ENCODE data around the gene RTF1.
"Not testable (repeated sequence)": the region's sequence is repeated elsewhere in the genome, so short reads cannot be mapped to it uniquely, and the experiment has no call there.

RTF1 gene

DNA sequence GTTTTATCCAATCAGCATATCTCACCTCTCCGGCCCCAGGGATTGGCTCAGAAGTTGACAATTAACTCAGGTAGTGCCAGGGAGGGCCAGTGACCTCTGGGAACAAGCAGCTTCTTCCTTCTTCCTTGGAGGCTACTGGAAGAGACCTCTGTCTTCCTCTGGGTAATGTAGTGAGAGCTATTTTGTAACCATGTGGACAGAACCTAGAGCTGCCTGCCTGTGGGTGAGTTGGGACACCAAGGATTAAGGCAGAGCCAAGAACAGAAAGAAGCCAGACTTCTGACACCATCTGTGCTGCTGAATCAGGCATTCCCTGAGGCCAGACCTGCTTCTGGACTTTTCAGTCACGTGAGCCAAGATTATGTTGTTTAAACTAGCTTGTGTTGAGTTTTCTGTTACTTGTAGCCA lies 8.7 kb upstream of the RTF1 start:
- TF ChIP-seq POLR2AphosphoS5 (IDR thresholded peaks at IDR 0.05; ENCODE audit: low read depth, low read length) (no peak), PAX5 (IDR thresholded peaks at IDR 0.05; ENCODE audit: insufficient read depth, low read length, severe bottlenecking) (no peak), POLR2A (IDR thresholded peaks at IDR 0.05; ENCODE audit: low read depth, low read length) (no peak), POU2F2 (IDR thresholded peaks at IDR 0.05; ENCODE audit: low read depth, low read length) (no peak), TAF1 (IDR thresholded peaks at IDR 0.05; ENCODE audit: low read depth, low read length) (no peak), SPI1 (IDR thresholded peaks at IDR 0.05; ENCODE audit: low read depth, low read length) (no peak)
- DNase-seq (ENCODE audit: insufficient read length, low spot score): no peak
- FAIRE-seq: no peak

DNA sequence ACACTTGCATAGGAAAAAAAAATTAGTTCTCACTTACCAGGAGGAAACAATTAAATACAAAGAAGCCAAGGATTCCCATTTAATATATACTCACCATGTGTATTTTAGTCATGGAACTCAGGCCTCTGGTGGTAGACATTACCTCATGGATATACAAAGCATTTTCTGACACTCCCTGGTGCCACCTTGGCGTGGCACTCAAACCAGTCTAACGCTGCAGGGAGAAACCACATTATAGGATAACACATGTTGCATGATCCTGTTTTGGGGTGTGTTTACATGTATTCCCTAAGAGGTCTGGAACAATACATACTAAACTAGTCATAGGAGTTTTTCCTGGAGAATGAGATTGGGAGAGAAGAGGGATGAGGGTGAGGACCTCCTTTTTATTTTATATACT lies 5.9 kb upstream of the RTF1 start:
- TF ChIP-seq TAF1 (IDR thresholded peaks at IDR 0.05; ENCODE audit: low read depth, low read length) (no peak), SPI1 (IDR thresholded peaks at IDR 0.05; ENCODE audit: low read depth, low read length) (no peak), PAX5 (IDR thresholded peaks at IDR 0.05; ENCODE audit: insufficient read depth, low read length, severe bottlenecking) (no peak), POLR2AphosphoS5 (IDR thresholded peaks at IDR 0.05; ENCODE audit: low read depth, low read length) (no peak), POU2F2 (IDR thresholded peaks at IDR 0.05; ENCODE audit: low read depth, low read length) (no peak), POLR2A (IDR thresholded peaks at IDR 0.05; ENCODE audit: low read depth, low read length) (no peak)
- FAIRE-seq: no peak
- no peak for DNase-seq (ENCODE audit: insufficient read length, low spot score)

DNA sequence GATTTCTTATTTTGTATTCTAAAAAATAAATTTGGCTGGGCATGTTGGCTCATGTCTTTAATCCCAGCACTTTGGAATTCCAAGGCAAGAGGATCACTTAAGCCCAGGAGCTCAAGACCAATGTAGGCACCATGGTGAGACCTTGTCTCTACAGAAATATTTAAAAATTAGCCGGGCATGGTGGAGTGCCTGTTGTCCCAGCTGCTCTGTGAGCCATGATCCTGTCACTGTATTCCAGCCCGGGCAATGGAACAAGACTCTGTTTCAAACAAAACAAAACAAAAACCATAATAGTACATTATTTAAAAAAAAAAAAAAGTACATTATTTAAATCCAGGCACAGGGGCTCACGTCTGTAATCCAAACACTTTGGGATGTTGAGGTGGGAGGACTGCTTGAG lies 5.5 kb upstream of the RTF1 start:
- DNase-seq (ENCODE audit: insufficient read length, low spot score) (no peak), FAIRE-seq (no peak)
- TF ChIP-seq TAF1 (IDR thresholded peaks at IDR 0.05; ENCODE audit: low read depth, low read length) (no peak), POLR2AphosphoS5 (IDR thresholded peaks at IDR 0.05; ENCODE audit: low read depth, low read length) (no peak), POLR2A (IDR thresholded peaks at IDR 0.05; ENCODE audit: low read depth, low read length) (no peak), PAX5 (IDR thresholded peaks at IDR 0.05; ENCODE audit: insufficient read depth, low read length, severe bottlenecking) (no peak), SPI1 (IDR thresholded peaks at IDR 0.05; ENCODE audit: low read depth, low read length) (no peak), POU2F2 (IDR thresholded peaks at IDR 0.05; ENCODE audit: low read depth, low read length) (no peak)

DNA sequence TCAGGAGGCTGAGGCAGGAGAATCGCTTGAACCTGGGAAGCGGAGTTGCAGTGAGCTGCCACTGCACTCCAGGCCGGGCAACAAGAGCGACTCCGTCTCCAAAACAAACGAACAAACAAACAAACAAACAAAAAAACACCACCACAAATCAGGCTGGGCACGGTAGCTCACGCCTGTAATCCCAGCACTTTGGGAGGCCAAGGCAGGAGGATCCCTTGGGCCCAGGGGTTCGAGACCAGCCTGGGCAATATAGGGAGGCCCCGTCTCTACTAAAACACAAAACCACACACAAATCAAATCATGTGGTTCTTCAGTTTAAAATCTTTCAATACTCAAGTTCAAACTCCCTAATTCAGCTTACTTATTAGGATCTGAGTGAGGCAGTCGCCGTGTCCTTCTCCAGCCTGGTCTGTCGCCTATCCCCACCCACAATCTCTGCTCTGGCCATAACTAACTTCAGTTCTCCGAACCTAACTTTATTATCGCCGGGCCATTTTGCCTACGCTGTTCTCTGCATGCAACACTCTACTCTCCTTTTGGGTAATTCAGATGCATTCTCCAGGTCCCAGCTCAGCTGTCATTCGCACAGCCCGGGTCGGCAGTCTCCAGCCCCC lies 660 bp upstream of the RTF1 start:
- FAIRE-seq (no peak), DNase-seq (ENCODE audit: insufficient read length, low spot score) (peak; percentile 33)
- no peak for TF ChIP-seq POLR2A (IDR thresholded peaks at IDR 0.05; ENCODE audit: low read depth, low read length)
- no peak for TF ChIP-seq SPI1 (IDR thresholded peaks at IDR 0.05; ENCODE audit: low read depth, low read length)
- no peak for TF ChIP-seq PAX5 (IDR thresholded peaks at IDR 0.05; ENCODE audit: insufficient read depth, low read length, severe bottlenecking)

DNA sequence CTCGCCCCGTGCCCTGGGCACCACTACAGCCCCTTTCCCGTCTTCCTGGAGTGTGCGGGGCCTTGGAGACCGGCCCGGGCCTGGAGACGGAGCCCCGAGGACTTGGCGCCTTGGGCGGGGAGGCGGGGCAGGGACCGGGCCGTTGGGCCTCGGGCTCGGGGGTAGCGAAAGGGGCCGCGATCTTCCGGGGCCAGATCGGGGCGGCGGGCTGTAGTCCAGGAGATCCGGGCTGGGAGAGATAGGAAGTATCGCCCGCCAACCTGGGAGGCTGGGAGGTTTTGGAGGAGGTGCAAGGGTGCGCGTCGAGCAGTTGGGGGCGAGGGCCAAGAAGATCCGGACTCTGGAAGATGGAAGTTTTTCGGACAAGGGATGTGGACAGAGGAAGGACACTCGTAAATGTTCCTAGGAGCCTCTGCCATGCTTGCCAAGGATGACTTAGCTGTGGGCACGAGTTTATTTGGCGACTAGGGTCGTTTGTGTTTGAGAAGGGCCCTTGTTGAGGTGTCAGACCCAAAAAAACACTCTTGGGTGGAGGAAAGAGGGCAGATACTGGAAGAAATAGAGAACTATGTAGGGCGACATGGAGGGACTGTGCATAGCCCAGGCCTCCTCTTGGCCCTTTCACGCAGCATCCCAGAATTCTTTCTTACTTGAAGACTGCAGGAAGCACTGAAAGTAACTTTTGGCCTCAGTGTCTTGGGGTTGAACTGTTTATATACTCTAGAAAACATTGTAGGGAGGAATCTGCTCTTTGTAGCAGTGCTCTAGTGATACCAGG lies 712 bp downstream of the RTF1 start:
- TF ChIP-seq POLR2A (IDR thresholded peaks at IDR 0.05; ENCODE audit: low read depth, low read length): no peak
- no peak for TF ChIP-seq PAX5 (IDR thresholded peaks at IDR 0.05; ENCODE audit: insufficient read depth, low read length, severe bottlenecking)
- TF ChIP-seq POU2F2 (IDR thresholded peaks at IDR 0.05; ENCODE audit: low read depth, low read length): no peak
- TF ChIP-seq TAF1 (IDR thresholded peaks at IDR 0.05; ENCODE audit: low read depth, low read length): no peak
- TF ChIP-seq SPI1 (IDR thresholded peaks at IDR 0.05; ENCODE audit: low read depth, low read length): no peak
- TF ChIP-seq POLR2AphosphoS5 (IDR thresholded peaks at IDR 0.05; ENCODE audit: low read depth, low read length): no peak
- no peak for DNase-seq (ENCODE audit: insufficient read length, low spot score)
- FAIRE-seq: peak; percentile 69

DNA sequence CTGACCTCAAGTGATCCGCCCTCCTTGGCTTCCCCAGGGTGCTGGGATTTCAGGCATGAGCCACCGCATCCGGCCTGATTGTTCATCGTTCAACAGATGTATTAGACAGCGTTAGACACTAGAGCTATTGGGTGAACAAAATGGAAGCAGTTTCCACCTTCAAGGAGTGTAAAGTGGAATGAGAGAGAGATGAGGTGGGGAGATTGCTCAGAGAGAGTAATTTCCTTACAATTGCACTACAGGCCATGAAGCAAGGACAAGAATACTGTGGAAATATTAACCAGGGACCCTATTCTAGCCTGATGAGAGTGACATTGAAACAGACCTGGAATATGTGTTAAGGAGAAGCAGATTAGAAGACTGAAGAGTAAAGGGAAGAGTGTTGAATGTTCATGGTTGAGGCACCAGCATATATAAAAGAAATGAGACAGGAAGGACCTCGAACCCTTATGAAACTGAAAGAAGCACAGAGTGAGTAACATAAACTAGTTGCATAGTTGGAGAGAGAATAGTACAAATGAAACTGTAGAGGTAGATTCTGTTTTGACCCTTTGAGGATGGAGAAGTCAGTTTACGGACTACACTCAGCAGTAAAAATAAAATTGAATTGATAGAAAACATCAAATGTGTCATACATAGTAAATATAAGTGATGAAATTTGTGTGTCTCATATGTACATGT lies 7.2 kb downstream of the RTF1 start:
- DNase-seq (ENCODE audit: insufficient read length, low spot score) (peak; percentile 41), FAIRE-seq (peak; percentile 77)
- no peak for TF ChIP-seq PAX5 (IDR thresholded peaks at IDR 0.05; ENCODE audit: insufficient read depth, low read length, severe bottlenecking)
- no peak for TF ChIP-seq TAF1 (IDR thresholded peaks at IDR 0.05; ENCODE audit: low read depth, low read length)
- TF ChIP-seq POU2F2 (IDR thresholded peaks at IDR 0.05; ENCODE audit: low read depth, low read length): no peak
- no peak for TF ChIP-seq POLR2AphosphoS5 (IDR thresholded peaks at IDR 0.05; ENCODE audit: low read depth, low read length)
- no peak for TF ChIP-seq SPI1 (IDR thresholded peaks at IDR 0.05; ENCODE audit: low read depth, low read length)
- no peak for TF ChIP-seq POLR2A (IDR thresholded peaks at IDR 0.05; ENCODE audit: low read depth, low read length)

DNA sequence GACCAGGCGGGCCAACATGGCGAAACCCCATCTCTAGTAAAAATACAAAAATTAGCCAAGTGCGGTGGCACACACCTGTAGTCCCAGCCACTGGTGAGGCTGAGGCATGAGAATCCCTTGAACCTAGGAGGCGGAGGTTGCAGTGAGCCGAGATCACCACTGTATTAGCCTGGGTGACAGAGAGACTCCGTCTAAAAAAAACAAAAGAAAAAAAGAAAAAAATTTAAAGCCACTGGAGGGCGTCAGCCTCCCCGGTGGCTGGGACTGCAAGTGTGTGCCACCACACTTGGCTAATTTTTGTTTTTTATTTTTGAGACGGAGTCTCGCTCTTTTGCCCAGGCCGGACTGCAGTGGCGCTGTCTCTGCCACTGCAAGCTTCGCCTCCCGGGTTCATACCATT lies 7.9 kb downstream of the RTF1 start:
- FAIRE-seq (no peak), DNase-seq (ENCODE audit: insufficient read length, low spot score) (no peak)
- TF ChIP-seq TAF1 (IDR thresholded peaks at IDR 0.05; ENCODE audit: low read depth, low read length) (no peak), PAX5 (IDR thresholded peaks at IDR 0.05; ENCODE audit: insufficient read depth, low read length, severe bottlenecking) (no peak), SPI1 (IDR thresholded peaks at IDR 0.05; ENCODE audit: low read depth, low read length) (no peak), POLR2A (IDR thresholded peaks at IDR 0.05; ENCODE audit: low read depth, low read length) (no peak)

DNA sequence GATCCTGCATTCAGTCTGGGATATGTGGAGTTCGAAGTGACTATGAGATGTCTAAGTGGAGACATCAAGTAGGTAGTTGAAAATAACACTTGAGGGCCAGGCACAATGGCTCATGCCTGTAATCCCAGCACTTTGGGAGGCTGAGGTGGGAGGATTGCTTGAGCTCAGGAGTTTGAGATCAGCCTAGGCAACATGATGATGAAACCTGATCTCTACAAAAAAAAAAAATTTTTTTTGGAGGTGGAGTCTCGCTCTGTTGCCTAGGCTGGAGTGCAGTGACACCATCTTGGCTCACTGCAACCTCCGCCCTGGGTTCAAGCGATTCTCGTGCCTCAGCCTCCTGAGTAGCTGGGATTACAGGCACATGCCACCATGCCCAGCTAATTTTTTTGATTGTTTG lies 9.0 kb downstream of the RTF1 start:
- not testable (repeated sequence) for FAIRE-seq; DNase-seq (ENCODE audit: insufficient read length, low spot score)

DNA sequence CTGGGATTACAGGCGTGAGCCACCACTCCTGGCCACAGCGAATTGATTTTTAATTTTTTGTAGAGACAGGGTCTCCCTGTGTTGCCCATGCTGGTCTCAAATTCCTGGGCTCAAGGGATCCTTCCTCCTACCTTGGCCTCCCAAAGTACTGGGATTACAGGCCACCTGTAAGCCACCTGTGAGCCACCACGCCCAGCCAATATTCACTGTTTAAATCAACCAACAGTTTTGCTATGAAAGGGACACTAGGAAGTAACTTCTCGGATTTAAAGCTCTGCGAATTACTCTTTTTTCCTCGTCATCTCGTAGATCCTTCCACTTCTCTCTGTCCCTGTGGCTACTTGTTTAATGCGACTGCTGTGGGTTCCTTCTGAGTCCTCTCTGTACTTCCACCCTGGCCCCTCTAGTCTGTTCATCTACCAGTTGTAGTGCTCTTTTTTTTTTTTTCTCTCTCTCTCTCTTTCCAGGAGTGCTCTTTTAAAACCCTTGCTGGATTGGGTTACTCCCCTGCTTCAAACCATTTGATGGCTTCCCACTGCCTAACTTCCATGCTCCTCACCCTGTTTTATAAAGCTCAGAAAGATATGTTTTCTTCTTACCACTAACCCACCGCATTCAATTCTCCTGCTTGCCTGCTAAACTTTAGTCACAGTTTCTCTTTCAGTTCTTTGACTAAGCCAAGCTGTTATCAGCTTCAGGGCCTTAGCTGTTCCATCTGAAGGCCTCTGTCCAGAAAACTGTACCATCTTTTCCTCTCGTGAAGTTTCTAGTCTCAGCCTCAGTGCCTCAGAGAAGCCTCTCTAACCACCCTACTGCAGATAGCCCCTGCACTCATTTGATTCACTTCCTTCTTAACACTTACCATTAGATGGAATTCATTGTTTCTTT lies 12.4 kb downstream of the RTF1 start:
- TF ChIP-seq POLR2A (IDR thresholded peaks at IDR 0.05; ENCODE audit: low read depth, low read length) (no peak), POU2F2 (IDR thresholded peaks at IDR 0.05; ENCODE audit: low read depth, low read length) (no peak), TAF1 (IDR thresholded peaks at IDR 0.05; ENCODE audit: low read depth, low read length) (no peak), POLR2AphosphoS5 (IDR thresholded peaks at IDR 0.05; ENCODE audit: low read depth, low read length) (no peak), SPI1 (IDR thresholded peaks at IDR 0.05; ENCODE audit: low read depth, low read length) (peak; percentile 18; the same call in 1 of the 2 replicates)
- DNase-seq (ENCODE audit: insufficient read length, low spot score) (peak; percentile 34), FAIRE-seq (peak; percentile 9)
